Hematopoietic multipotent progenitor cell treated with erythropoietin and hydrocortisone succinate and interleukin-3 and kit ligand, for 15 days (in vitro differentiated cells): ENCODE results near the gene EYA3.
A peak's percentile ranks its signal among the peaks of the same experiment; 100 is the strongest.

Experiments
- DNase-seq: peaks from one replicate; pipeline ENCODE4 v3.0.0-alpha.2; 2015; ENCODE audit warnings: low spot score

Gene EYA3

DNA sequence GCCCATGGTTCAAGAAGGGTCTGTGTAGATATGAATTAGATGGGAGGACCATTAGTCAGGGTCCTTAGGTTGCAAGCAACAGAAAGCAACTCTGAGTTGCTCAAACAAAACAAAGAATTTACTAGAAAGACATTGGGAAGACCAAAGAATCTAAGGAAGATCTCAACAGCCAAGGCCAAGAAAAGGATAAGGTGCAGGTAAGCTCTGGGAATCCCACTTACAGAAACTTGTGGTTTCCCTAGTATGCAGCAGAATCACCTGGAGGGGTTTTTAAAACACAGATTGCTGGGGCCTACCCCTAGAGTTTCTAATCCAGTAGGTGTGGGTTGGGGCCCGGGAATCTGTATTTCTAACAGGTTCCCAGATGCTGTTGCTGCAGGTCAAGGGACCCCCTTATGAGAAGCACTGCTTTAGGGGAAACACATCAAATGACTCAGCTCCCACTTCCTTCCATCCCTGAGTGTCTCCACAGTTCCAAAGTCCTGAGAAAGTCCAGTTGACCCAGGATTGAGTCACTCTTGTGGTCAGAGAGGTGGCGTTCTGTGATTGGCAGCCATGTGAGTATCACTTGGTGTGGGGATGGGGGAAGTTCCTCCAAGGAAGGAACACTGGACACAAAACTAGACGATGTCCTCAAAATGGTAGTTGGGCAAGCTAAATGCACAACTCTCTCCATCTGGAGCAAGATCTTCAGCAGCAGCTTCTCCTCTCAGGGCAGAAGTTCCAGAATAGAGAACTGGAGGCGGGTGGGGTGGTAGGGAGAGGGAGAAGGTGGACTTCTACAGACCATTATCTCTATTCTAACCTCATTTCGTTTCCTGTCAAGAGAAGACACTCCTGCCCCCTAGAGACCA is 24.2 kb upstream of the EYA3 start:
- DNase-seq, result no peak

DNA sequence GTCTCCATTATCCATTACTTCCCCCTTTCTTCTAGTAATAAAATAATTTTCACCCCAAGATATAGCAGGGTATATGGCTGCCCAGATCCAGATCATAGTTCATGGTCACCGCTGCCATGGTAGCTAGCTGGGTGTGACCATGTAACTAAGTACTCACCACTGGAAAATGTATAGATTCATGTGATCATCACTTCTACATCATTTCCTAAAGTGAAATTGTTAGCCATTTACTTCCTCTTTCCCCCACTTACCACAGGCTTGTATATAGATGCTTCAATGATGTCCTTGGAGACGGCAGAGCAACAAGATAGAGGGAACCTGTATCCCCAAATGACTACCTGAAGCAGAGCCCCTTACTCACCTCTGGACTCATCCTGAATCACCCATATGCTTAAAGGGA is 22.7 kb upstream of the EYA3 start:
- DNase-seq, result no peak

DNA sequence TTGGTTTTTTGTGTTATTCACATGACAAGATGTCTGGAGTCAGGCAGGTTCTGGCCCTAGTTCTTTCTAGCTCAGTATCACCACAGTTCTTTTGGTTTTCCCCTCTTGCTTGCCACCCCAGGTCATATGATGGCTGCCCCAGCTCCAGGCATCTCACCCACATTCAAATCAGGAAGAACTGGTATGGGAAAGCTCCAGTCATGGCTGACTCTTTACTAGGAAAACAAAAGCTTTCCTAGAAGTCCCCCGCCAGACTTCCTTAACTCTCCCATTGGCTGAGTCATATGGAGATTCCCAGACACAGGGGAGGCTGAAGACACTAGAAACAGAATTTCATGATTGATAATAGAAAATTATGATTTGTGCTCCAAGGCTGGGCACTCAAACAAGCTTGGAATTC is 22.1 kb upstream of the EYA3 start:
- no peak for DNase-seq

DNA sequence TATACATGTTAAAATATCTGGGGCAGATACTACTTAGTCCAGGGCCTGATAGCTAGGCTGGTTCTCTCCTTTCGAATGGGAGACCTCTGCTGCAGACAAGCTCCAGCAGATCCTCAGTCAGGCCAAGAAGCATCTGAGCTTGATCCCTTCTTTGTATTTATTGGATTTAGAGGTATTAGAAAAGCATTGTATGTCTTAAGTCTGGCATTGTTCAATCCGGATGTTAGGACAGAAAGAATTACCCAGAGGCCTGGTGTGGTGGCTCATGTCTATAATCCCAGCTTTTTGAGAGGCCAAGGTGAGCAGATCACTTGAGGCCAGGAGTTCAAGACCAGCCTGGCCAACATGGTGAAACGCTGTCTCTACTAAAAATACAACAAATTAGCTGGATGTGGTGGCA is 21.2 kb upstream of the EYA3 start:
- DNase-seq, result no peak

DNA sequence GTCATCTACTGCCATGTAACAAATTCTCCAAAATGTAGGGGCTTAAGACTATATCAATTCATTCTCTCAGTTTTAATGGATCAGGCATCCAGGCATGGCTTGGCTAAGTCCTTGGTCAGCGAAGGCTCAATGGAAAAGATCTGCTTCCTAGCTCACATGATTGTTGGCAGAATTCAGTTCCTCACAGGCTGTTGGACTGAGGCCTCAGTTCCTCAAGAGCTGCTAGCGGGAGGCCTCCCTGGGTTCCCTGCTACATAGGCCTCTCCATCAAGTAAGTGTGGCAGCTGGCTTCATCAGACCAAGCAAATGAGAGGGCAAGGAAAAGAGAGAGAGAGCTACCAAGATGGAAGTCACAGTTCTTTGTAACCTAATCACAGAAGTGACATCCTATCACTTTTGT is 19.6 kb upstream of the EYA3 start:
- DNase-seq, result no peak

DNA sequence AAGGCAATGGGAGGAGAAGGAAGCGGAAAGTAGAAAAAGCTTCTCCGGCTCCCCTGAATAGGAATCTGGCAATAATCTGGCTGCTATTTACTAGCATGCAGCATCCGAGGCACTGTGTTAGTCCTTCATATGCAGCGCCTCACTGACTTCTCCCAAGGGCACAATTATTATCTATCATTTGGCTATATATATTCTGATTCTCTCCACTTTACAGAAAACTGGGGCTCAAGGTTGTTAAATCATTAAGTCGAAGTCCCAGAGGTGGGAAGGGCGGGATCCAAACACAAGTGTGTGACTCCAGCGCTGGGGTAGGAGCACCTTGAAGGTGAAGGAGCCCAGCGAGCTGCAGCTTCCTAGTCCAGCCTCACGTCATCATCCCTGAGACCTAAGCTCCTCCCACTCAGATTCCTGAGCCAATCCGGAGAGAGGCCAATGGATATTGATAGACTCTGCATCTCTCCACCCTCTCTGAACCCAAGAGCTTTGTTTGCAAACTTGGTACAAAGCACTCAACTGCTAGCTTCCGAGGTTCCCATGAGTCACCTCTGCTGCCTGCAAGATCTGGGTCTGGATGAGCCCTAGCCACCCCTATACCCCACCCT is 16.6 kb upstream of the EYA3 start:
- no peak for DNase-seq

DNA sequence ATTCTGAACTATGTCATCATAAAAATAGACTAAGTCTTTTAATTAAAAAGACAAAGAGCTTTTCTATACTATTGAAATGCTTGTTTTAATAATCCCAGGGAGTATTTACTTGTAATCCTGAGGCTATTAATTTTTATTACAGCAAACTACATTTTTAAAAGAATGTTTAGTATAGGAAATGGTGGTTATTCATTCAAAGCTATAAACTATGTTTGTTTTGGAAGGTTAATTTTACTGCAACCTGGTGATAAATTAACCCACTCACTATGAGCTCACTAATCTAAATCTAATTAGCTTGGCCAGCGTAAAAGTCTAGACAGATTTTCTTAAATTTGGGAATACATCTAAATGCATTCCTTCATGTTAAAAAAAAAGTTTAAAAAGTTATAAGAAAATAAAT is 13.8 kb upstream of the EYA3 start:
- DNase-seq, result no peak

DNA sequence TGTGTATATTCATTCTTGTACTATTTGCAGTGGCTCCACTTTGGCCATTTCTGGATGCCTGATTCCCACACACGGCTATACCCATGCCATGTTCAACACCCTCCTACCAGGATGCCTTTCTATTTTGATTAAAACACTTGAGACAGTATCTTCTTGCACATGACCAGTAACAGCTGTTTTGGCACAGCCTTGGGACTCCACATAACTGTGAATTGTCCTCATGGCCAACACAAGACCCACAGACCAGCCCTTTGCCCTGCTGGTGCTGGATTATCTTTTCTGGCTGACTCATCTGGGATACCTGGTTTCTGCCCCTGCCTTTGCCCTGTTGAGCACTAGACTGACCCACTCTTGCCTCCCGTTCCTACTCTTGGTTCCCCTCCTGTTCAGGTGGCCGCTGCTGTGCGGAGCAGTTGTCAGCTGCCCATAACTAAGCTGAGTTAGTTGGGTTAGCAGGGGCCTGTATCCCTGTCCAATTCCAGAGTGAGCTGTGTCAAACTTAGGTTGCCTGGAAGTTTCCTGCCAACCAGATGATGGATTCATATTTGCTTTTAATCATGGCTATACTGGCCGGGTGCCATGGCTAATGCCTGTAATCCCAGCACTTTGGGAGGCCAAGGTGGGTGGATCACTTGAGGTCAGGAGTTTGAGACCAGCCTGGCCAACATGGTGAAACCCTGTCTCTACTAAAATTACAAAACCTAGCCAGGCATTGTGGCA is 10.8 kb upstream of the EYA3 start:
- no peak for DNase-seq

DNA sequence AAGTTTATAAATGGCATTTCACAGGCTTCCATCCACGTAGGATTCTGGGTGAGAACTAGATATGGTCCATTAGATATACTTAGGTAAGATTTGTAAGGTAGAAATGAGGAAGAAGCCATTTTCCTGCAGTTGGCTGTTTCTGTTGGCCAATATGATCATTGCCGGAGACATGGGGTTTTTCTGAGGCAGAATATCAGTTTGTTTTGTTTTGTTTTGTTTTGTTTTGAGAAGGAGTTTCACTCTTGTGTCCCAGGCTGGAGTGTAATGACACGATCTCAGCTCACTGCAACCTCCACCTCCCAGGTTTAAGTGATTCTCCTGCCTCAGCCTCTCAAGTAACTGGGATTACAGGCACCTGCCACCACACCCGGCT is 8.7 kb upstream of the EYA3 start:
- DNase-seq, result no peak

DNA sequence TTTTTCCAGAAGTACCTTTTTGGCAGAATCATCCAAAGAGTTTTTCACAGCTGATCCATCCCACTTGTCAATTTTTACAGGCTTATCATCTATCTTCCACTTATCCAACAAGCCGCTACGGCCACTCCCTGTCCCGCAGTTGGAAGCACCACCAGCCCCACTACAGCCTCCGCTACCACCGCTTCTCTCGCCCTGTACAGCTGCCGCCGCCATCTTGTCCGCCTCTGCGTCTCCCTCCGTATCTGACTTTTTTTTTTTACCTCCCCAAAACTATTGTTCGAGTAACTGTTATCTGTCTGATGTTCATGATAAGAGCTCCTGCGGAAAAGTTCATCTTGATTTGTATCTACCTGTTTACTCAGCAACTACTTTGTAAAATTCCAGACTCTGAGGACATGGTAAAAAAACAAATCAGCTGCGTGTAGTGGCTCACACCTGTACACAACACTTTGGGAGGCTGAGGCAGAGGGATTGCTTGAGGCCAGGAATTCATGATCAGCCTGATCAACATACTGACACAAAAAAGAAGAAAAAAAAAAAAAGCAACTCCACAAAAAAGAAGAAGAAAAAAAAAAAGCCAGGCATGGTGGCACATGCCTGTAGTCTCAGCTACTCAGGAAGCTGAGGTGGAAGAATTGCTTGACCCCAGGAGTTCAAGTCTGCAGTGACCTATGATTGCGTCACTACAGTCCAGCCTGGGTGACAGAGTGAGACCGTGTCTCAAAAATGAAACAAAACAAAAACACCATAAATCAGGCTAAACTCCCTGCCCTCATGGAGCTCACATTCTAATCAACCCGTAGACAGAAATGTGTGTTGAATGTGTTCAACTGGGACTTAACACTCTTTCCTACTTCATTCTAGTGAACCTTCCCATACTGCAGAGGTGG is 8.0 kb upstream of the EYA3 start:
- DNase-seq, result no peak

DNA sequence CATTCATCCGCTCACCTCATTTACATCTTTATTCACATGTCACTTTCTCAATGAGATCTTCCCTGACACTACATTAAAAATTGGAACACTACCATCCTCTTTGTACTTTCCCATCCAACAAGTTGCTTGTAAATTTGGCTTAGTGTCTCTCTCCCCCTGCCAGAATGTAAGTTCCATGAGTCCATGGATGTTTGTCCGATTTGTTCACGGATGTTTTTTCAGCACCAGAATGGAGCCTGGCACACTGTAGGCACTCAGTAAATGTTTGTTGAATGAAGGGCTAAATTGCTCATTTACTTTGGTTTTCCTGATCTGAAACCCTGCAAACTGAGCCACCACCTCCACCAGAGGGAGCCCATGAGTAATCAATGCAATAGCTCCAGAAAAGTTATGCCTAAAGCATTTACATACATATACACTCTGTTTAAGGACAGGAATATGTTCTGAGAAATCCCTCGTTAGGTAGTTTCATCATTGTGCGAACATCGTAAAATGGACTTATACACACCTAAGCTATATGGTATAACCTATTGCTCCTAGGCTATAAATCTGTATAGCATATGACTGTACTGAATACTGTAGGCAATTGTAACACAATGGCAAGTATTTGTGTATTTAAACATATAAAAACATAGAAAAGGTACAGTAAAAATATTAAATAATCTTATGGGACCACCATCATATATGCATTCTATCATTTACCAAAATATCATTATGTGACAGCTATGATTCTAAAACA is 2.8 kb upstream of the EYA3 start:
- peak; percentile 64 for DNase-seq

DNA sequence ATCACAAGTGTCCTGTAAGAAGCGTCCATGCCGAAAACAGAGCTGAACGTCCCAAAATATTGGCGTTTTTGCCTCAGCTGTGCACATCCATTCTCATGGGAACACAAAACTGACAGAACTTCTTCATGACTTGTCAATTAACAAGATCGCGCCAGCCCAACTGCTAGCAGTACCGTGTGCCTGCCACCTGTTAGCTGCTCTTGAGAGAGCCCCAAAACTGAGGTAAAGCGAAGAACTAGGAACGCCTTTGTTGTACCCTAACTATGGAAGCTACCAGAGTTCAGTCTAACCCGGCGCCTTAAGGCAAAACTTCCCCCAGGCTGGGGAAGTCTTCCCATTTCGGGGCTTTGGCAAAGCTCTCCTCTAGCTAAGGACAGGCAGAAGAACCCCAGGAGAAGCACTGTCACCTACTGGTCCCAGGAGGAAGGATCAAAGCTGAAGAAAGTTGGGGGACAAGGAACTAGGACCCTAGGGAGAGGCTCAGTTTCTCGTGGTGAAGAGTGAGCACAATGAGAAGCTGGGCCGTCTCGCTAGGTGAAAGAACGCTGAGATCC is 719 bp downstream of the EYA3 start:
- DNase-seq, result peak; percentile 45

DNA sequence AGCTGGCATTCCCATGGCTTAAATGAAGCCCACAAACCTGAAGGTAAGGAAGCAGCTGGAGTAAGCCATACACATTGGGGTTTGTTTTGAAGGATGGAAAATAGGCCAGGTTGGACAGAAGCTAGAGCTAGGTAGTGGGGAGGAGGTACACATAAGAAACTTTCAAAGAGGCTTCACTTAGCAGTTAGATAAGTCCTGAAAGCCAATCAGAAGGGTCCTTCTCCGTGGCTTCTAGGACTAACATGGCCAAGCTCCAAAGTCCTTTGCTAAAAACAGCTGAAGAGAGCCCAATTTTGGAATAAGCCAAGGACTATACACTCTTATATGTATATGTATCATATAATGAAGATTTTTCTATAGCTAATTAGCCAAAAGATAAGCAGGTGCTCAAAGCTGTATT is 1.8 kb downstream of the EYA3 start:
- no peak for DNase-seq

DNA sequence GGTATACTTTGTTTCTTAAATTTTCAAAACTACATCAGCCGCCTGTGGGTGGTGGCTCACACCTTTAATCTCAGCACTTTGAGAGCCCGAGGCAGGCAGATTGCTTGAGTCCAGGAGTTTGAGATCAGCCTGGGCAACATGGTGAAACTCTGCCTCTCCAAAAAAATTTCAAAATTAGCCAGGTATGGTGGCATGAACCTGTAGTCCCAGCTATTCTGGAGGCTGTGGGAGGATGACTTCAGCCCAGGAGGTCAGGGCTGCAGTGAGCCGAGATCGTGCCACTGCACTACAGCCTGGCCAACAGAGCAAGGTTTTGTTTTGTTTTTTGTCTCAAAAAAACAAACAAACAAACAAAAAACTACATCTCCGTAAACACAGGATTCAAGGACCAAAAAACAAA is 3.3 kb downstream of the EYA3 start:
- DNase-seq, result no peak

DNA sequence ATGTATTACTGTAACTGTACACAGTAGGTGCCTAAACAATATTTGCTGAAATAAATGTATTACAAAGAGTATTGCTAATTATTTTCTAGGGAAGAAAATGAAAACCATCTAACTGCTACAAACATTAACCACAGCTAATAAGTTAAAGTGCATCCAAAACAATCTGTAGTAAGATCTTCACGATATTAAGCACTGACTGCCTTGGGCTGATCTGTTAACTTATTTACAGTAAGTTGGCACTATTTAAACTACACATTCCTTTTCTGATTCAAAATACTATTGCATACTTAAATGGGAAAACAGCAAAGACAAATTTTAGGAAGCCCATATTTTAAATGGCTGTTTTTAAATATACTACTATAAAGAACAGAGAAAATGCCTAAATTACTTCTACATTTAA is 4.5 kb downstream of the EYA3 start:
- no peak for DNase-seq

DNA sequence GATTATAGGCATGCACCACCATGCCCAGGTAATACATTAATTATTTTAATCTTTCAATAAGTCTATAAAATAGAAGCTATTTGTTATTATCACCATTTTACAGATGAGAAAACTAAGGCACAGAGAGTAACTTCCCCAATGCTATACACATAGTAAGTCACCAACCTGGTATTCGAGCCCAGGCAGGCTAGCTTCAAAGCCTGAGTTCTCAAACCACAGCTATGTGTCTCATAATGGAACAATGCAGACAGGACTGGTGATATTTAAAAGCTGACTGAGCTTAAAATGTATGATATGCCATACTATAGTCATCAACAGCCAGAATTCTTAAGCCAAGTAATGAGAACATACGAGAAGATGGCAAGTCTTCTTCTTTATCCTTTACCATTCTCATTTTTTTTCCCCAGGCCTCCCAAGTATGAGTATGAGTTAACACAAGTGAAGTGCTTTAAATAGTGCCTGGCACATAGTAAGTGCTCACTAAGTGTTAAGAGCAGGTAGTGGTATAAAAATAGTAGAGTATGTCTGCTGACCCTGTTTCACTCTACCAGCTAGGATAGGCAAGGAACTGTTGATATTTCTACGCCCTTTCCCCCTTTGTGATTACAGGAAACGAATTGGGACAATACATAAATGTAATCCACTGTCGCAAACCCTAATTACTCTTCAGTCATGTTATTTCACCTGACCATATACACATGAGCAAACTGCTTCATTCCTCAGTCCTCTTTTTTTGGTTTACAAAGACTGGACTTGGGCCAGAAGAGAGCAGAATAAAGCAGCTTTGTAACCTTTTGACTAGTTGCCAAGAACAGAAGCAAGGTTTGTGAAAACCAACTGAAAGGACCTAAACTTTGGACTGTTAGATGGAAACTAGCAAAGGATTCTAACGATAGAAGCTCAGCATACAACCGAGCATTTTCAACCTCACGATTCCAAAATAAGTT is 9.5 kb downstream of the EYA3 start:
- DNase-seq, result no peak

DNA sequence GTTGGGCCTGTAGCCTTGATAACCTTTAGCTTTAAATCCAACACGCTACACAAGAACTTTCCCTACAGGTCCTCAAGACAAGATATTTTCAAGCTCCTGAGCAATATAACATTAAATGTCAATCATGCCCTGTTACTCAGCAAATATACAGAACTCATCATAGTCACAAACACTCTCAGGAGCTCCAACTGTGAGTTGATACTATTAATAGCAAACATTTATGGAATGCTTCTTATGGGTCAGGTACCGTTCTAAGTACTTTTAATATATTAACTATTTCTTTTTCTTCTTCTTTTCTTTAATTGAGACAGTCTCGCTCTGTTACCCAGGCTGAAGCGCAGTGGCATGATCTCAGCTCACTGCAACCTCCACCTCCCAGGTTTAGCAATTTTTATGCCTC is 10.1 kb downstream of the EYA3 start:
- DNase-seq, result no peak

DNA sequence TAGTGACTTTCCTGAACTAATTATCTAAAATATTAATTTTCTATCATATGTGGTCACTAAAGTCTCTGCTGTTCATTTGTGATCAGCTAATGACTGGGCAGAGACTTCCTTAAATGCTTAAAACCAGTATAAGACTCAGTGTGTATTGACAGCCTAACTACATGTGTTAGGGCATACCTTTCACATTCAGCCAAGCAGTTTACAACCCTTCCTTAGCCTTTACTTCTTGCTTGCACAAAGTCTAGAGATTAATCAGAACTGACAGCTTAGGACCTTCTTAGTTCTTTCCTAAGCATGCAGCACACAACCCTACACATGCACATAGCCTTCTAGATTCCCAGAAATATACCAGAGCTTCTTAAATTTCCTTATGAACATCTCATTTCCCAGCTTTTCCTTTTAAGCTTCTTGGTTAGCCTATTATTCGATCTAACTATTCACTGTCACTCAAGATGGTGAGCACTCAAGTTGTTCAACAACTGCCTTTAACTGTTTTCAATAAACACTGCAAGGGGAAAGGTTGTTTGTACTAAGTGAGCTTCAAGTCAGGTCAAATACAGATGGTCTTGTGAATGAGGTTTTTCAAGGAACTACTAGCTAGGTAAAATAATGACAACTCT is 13.4 kb downstream of the EYA3 start:
- DNase-seq, result no peak

DNA sequence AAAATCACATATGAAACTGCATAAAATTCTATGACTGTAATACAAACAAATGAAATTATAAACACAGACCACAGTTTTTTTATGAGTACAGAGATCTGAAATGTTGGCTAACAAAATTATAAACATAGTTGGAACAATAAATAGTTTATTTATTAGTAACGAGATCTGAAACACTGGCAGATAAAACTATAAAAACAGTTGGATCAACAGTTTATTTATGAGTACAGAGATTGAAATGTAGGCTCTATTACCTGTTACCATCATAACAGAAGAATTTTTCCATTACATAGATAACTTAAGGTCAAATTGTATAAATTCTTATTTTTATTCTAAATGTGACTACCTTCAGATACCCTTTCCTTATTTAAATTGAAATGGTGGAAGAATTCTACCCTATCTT is 14.5 kb downstream of the EYA3 start:
- DNase-seq, result no peak

DNA sequence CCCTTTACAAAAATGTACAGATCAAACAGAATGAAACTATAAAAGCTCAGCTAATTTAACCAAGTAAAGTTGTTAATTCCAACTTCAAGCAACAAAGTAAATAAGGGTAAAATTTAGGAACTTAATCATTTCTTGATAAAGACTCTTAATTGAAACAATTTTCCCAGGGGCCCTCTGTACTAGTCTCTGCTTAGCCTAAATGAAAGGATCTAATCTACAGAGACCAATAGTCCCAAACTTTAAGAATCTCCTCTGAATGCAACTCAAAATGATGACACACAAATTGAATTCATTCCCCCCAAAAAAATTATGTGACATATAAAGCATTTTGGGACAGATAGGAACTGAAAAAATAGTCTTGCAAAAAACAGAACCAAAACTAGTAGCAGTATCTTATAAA is 16.6 kb downstream of the EYA3 start:
- no peak for DNase-seq
